ENCODE data around the gene SPATA2. TPM values are rescaled to one million over a fixed set of nuclear protein-coding genes. Genes with fewer than 3 reads are reported as not detected.

SPATA2 gene
- total and polyA plus RNA-seq, 2 of the 13 experiments (the other 11 are each of a cell fraction or from before 2014, with no cell fraction given), result 3.2 to 8.7 TPM

DNA sequence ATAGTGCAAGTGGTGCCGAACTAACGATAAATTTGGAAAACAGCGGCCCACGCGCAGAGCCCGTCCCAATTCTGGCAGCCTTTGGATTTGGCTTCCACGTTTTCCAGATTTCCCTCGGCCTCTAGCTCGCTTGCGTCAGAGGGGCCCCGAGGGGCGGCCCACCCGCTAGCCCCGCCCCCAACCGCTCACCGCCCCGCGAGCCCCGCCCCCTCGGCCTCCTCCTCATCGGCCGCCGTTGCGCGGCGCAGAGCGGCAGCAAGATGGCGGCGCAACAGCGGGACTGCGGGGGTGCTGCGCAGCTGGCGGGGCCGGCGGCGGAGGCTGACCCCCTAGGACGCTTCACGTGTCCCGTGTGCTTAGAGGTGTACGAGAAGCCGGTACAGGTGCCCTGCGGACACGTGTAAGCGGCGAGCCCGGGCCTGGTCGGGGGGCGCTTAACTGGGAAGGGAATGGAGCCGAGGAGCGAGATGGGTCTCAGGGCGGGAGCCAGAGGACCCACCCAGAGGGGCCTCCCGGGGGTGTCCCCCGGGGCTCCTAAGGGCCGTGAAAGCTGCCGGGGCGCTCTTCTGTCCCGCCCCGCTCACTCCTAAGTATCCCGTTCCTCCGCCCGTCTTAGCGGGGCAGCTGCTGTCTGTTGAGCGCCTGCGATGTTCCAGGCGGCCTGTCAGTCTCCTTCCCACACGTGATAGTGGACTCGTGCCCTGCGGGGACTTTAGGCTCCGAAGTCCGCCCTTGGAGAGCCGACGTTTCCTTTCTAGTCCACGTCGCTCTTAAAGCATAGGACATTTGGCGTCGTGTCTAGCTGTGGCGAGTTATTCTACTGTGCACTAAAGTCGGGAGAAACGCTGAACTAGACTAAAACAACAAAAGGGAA lies 21.1 kb upstream of the SPATA2 start, which contains the start of gene RNF114 (continued):
- TF ChIP-seq, protein P1, sequence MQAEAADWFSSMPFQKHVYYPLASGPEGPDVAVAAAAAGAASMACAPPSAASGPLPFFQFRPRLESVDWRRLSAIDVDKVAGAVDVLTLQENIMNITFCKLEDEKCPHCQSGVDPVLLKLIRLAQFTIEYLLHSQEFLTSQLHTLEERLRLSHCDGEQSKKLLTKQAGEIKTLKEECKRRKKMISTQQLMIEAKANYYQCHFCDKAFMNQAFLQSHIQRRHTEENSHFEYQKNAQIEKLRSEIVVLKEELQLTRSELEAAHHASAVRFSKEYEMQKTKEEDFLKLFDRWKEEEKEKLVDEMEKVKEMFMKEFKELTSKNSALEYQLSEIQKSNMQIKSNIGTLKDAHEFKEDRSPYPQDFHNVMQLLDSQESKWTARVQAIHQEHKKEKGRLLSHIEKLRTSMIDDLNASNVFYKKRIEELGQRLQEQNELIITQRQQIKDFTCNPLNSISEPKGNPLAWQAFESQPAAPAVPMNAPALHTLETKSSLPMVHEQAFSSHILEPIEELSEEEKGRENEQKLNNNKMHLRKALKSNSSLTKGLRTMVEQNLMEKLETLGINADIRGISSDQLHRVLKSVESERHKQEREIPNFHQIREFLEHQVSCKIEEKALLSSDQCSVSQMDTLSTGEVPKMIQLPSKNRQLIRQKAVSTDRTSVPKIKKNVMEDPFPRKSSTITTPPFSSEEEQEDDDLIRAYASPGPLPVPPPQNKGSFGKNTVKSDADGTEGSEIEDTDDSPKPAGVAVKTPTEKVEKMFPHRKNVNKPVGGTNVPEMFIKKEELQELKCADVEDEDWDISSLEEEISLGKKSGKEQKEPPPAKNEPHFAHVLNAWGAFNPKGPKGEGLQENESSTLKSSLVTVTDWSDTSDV (CRISPR knock-in tag; IDR thresholded peaks at IDR 0.05), result peak; percentile 87
- TF ChIP-seq KMT2A (CRISPR knock-in tag; IDR thresholded peaks at IDR 0.05) (peak; percentile 94), ATRX (CRISPR knock-in tag; IDR thresholded peaks at IDR 0.05; ENCODE audit: borderline replicate concordance) (no peak), BORCS8-MEF2B (CRISPR knock-in tag; IDR thresholded peaks at IDR 0.05) (peak; percentile 76), ZKSCAN1 (IDR thresholded peaks at IDR 0.05; ENCODE audit: low read length) (peak; percentile 36; the same call in 1 of the 2 replicates), HOXD1 (CRISPR knock-in tag; IDR thresholded peaks at IDR 0.05) (peak; percentile 54; the same call in 1 of the 2 replicates), NR2F2 (IDR thresholded peaks at IDR 0.05; ENCODE audit: borderline replicate concordance, low read depth) (0 out of 2 replicates have a peak, but pooled peaks have one; percentile 13), ZNF292 (CRISPR knock-in tag; IDR thresholded peaks at IDR 0.05; ENCODE audit: borderline replicate concordance, low read depth) (no peak; the same call in 1 of the 2 replicates), RELA (CRISPR knock-in tag; IDR thresholded peaks at IDR 0.05) (0 out of 2 replicates have a peak, but pooled peaks have one; percentile 20), ZNF510 (CRISPR knock-in tag; IDR thresholded peaks at IDR 0.05; ENCODE audit: low read depth) (no peak), SMYD3 (CRISPR knock-in tag; IDR thresholded peaks at IDR 0.05) (no peak), HDAC6 (IDR thresholded peaks at IDR 0.05; ENCODE audit: low read depth, low read length) (no peak), RXRA (CRISPR knock-in tag; IDR thresholded peaks at IDR 0.05) (peak; percentile 66), ZNF629 (CRISPR knock-in tag; conservative IDR thresholded peaks at IDR 0.05) (0 out of 2 replicates have a peak, but pooled peaks have one; percentile 26)
- TF ChIP-seq, protein P2, sequence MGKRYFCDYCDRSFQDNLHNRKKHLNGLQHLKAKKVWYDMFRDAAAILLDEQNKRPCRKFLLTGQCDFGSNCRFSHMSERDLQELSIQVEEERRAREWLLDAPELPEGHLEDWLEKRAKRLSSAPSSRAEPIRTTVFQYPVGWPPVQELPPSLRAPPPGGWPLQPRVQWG (CRISPR knock-in tag; IDR thresholded peaks at IDR 0.05; ENCODE audit: borderline replicate concordance, low read depth), result no peak
- TF ChIP-seq, protein P3, sequence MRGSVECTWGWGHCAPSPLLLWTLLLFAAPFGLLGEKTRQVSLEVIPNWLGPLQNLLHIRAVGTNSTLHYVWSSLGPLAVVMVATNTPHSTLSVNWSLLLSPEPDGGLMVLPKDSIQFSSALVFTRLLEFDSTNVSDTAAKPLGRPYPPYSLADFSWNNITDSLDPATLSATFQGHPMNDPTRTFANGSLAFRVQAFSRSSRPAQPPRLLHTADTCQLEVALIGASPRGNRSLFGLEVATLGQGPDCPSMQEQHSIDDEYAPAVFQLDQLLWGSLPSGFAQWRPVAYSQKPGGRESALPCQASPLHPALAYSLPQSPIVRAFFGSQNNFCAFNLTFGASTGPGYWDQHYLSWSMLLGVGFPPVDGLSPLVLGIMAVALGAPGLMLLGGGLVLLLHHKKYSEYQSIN (CRISPR knock-in tag; IDR thresholded peaks at IDR 0.05; ENCODE audit: borderline replicate concordance), result no peak
- TF ChIP-seq, protein P4, sequence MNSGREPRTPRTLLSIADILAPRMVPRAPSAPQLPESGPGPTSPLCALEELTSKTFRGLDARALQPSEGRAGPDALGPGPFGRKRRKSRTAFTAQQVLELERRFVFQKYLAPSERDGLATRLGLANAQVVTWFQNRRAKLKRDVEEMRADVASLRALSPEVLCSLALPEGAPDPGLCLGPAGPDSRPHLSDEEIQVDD (CRISPR knock-in tag; IDR thresholded peaks at IDR 0.05; ENCODE audit: borderline replicate concordance), result no peak
- TF ChIP-seq, protein P5, sequence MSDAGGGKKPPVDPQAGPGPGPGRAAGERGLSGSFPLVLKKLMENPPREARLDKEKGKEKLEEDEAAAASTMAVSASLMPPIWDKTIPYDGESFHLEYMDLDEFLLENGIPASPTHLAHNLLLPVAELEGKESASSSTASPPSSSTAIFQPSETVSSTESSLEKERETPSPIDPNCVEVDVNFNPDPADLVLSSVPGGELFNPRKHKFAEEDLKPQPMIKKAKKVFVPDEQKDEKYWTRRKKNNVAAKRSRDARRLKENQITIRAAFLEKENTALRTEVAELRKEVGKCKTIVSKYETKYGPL (CRISPR knock-in tag; IDR thresholded peaks at IDR 0.05), result no peak; the same call in 1 of the 2 replicates
- TF ChIP-seq, protein P6, sequence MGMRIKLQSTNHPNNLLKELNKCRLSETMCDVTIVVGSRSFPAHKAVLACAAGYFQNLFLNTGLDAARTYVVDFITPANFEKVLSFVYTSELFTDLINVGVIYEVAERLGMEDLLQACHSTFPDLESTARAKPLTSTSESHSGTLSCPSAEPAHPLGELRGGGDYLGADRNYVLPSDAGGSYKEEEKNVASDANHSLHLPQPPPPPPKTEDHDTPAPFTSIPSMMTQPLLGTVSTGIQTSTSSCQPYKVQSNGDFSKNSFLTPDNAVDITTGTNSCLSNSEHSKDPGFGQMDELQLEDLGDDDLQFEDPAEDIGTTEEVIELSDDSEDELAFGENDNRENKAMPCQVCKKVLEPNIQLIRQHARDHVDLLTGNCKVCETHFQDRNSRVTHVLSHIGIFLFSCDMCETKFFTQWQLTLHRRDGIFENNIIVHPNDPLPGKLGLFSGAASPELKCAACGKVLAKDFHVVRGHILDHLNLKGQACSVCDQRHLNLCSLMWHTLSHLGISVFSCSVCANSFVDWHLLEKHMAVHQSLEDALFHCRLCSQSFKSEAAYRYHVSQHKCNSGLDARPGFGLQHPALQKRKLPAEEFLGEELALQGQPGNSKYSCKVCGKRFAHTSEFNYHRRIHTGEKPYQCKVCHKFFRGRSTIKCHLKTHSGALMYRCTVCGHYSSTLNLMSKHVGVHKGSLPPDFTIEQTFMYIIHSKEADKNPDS (CRISPR knock-in tag; IDR thresholded peaks at IDR 0.05), result peak; percentile 2; the same call in 1 of the 2 replicates
- TF ChIP-seq, protein P7, sequence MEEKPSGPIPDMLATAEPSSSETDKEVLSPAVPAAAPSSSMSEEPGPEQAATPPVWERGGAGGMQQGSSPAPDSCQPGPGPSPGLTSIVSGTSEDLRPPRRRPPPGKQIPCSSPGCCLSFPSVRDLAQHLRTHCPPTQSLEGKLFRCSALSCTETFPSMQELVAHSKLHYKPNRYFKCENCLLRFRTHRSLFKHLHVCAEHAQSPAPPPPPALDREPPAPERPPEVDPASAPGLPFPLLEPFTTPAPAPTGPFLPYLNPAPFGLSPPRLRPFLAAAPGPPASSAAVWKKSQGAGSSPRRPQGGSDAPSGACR (CRISPR knock-in tag; IDR thresholded peaks at IDR 0.05), result 0 out of 2 replicates have a peak, but pooled peaks have one; percentile 16

Data from HepG2 (cell line).